Osteoblast (primary cell): ENCODE data around the gene IQGAP3. TPM values are rescaled to one million over a fixed set of nuclear protein-coding genes. Genes with fewer than 3 reads are reported as not detected.

Experiments
- DNase-seq: peaks from one replicate; pipeline ENCODE4 v3.0.0; 2011; ENCODE audit warnings: low spot score, mixed read lengths; ENCODE audit not compliant: insufficient read length; ENCODE audit errors: missing footprints
- H2AFZ ChIP-seq: 2 replicates; pipeline ENCODE4 v1.6.0; 2011; ENCODE audit warnings: mild to moderate bottlenecking, low read length
- H3K27ac ChIP-seq: 2 replicates; pipeline ENCODE4 v1.5.1; 2011; ENCODE audit warnings: mild to moderate bottlenecking, low read depth, low read length, moderate library complexity
- H3K27me3 ChIP-seq: 2 replicates; pipeline ENCODE4 v1.6.0; 2012; ENCODE audit warnings: mild to moderate bottlenecking, control low read depth, inconsistent platforms, low read length, moderate library complexity; ENCODE audit not compliant: insufficient read depth
- H3K36me3 ChIP-seq: 2 replicates; pipeline ENCODE4 v1.5.1; 2011; ENCODE audit warnings: mild to moderate bottlenecking, low read length, control low read depth, moderate library complexity; ENCODE audit not compliant: insufficient read depth
- H3K4me1 ChIP-seq: 2 replicates; pipeline ENCODE4 v1.5.1; 2011; ENCODE audit warnings: mild to moderate bottlenecking, low read length, control low read depth, moderate library complexity; ENCODE audit not compliant: insufficient read depth
- H3K4me2 ChIP-seq: 2 replicates; pipeline ENCODE4 v1.6.0; 2011; ENCODE audit warnings: mild to moderate bottlenecking, low read length; ENCODE audit not compliant: insufficient read depth
- H3K4me3 ChIP-seq: fragments of 200-600 bp; sonication (generic); 3 replicates; pipeline ENCODE4 v1.5.1; 2012; ENCODE audit warnings: mild to moderate bottlenecking, low read length, inconsistent platforms; ENCODE audit not compliant: insufficient read depth
- H3K79me2 ChIP-seq: 2 replicates; pipeline ENCODE4 v1.6.0; 2012; ENCODE audit warnings: mild to moderate bottlenecking, low read length, control low read depth, inconsistent platforms; ENCODE audit not compliant: insufficient read depth
- H3K9me3 ChIP-seq: 2 replicates; pipeline ENCODE4 v1.5.1; 2011; ENCODE audit warnings: low read depth, low read length, control low read depth
- H4K20me1 ChIP-seq: 2 replicates; pipeline ENCODE4 v1.6.0; 2012; ENCODE audit warnings: mild to moderate bottlenecking, low read length, control low read depth; ENCODE audit not compliant: insufficient read depth
- CTCF ChIP-seq: IDR thresholded peaks from 2 replicates; pipeline ENCODE4 v1.5.1; 2011; ENCODE audit warnings: mild to moderate bottlenecking, low read depth, low read length, moderate library complexity; ENCODE audit errors: extremely low read depth
- total RNA-seq: library from RNA; depleted of rRNA; stranded (reverse); fragments of >200 nt; gene quantifications from 2 replicates; pipeline ENCODE4 v1.2.3, GENCODE V29; 2012

IQGAP3 gene
- total RNA-seq, 1 donor, result 2.9 TPM

GRCh38 chr1:156532374-156532773, 40.0 kb downstream of the IQGAP3 start:
- no peak overlapping the region for H3K4me2 ChIP-seq
- H4K20me1 ChIP-seq, result no peaks in the 10 kb centered on the region
- peaks cover 65% of the 10 kb centered on the region for H3K36me3 ChIP-seq
- H3K27me3 ChIP-seq, result no peaks in the 10 kb centered on the region
- H3K4me3 ChIP-seq, result no peak overlapping the region
- no peaks in the 10 kb centered on the region for H3K79me2 ChIP-seq
- TF ChIP-seq CTCF, result no peak
- no peak for DNase-seq
- no peaks in the 10 kb centered on the region for H3K9me3 ChIP-seq
- no peak overlapping the region for H2AFZ ChIP-seq
- H3K27ac ChIP-seq, result no peak overlapping the region
- H3K4me1 ChIP-seq, result no peaks in the 10 kb centered on the region

- no peaks in the 10 kb centered on the region for H3K79me2 ChIP-seq
- no peak for DNase-seq
- H2AFZ ChIP-seq, result no peak overlapping the region
- H3K27ac ChIP-seq, result no peak overlapping the region
- no peak overlapping the region for H3K4me2 ChIP-seq
- H4K20me1 ChIP-seq, result no peaks in the 10 kb centered on the region
- TF ChIP-seq CTCF, result no peak
- H3K4me3 ChIP-seq, result no peak overlapping the region
- H3K36me3 ChIP-seq, result peaks cover 62% of the 10 kb centered on the region
- no peaks in the 10 kb centered on the region for H3K4me1 ChIP-seq
- H3K9me3 ChIP-seq, result no peaks in the 10 kb centered on the region
- no peaks in the 10 kb centered on the region for H3K27me3 ChIP-seq
These were observed 42.4 kb downstream of the IQGAP3 start for GRCh38 chr1:156530006-156530405.

GRCh38 chr1:156528875-156529425, 43.4 kb downstream of the IQGAP3 start:
- H3K36me3 ChIP-seq, result peaks cover 54% of the 10 kb centered on the region
- H4K20me1 ChIP-seq, result no peaks in the 10 kb centered on the region
- TF ChIP-seq CTCF, result no peak
- no peak overlapping the region for H2AFZ ChIP-seq
- H3K4me2 ChIP-seq, result no peak overlapping the region
- H3K79me2 ChIP-seq, result no peaks in the 10 kb centered on the region
- no peaks in the 10 kb centered on the region for H3K4me1 ChIP-seq
- no peak overlapping the region for H3K4me3 ChIP-seq
- no peak overlapping the region for H3K27ac ChIP-seq
- DNase-seq, result no peak
- H3K9me3 ChIP-seq, result no peaks in the 10 kb centered on the region
- no peaks in the 10 kb centered on the region for H3K27me3 ChIP-seq

GRCh38 chr1:156528231-156528630, 44.1 kb downstream of the IQGAP3 start:
- Histone ChIP-seq H3K27ac (no peak overlapping the region), H2AFZ (no peak overlapping the region), H3K79me2 (no peaks in the 10 kb centered on the region), H3K36me3 (peaks cover 49% of the 10 kb centered on the region), H4K20me1 (no peaks in the 10 kb centered on the region), H3K4me2 (no peak overlapping the region), H3K9me3 (no peaks in the 10 kb centered on the region), H3K4me1 (no peaks in the 10 kb centered on the region), H3K27me3 (no peaks in the 10 kb centered on the region), H3K4me3 (no peak overlapping the region)
- TF ChIP-seq CTCF, result no peak
- no peak for DNase-seq
